Endodermal cell (in vitro differentiated cells): Measurements from ENCODE around the gene LRRC27. TPM values are rescaled to one million over a fixed set of nuclear protein-coding genes. Genes with fewer than 3 reads are reported as not detected.
"Not testable (repeated sequence)": the region's sequence is repeated elsewhere in the genome, so short reads cannot be mapped to it uniquely, and the experiment has no call there.

Experiments
- DNase-seq: peaks from one replicate; pipeline ENCODE4 v3.0.0-alpha.2; 2017
- H3K27ac ChIP-seq: 2 replicates; pipeline ENCODE4 v1.5.1; 2013; ENCODE audit warnings: mild to moderate bottlenecking, low read depth, low read length, moderate library complexity
- H3K27me3 ChIP-seq: 2 replicates; pipeline ENCODE4 v1.6.1; 2013; ENCODE audit warnings: mild to moderate bottlenecking, low read length, moderate library complexity; ENCODE audit not compliant: insufficient read depth, control insufficient read depth, poor library complexity, severe bottlenecking
- H3K36me3 ChIP-seq: 2 replicates; pipeline ENCODE4 v1.7.0; 2013; ENCODE audit warnings: mild to moderate bottlenecking, low read length, moderate library complexity; ENCODE audit not compliant: control insufficient read depth, insufficient read depth
- H3K4me1 ChIP-seq: one replicate; pipeline ENCODE4 v1.7.0; 2013; ENCODE audit warnings: low read length; ENCODE audit not compliant: control insufficient read depth, insufficient read depth
- H3K4me3 ChIP-seq: 2 replicates; pipeline ENCODE4 v1.5.1; 2013; ENCODE audit warnings: mild to moderate bottlenecking, low read length, moderate library complexity
- H3K9ac ChIP-seq: 2 replicates; pipeline ENCODE4 v1.6.1; 2013; ENCODE audit warnings: mild to moderate bottlenecking, low read length, moderate library complexity; ENCODE audit not compliant: poor library complexity, severe bottlenecking; ENCODE audit errors: extremely low read depth
- H3K9me3 ChIP-seq: 2 replicates; pipeline ENCODE4 v1.6.1; 2013; ENCODE audit warnings: mild to moderate bottlenecking, low read length, moderate library complexity; ENCODE audit not compliant: control insufficient read depth
- H3K27ac Mint-ChIP-seq: 2 replicates; pipeline ENCODE4 v1.8.0; 2020; ENCODE audit warnings: mixed read lengths
- H3K27me3 Mint-ChIP-seq: 2 replicates; pipeline ENCODE4 v1.8.0; 2021; ENCODE audit warnings: mild to moderate bottlenecking, mixed read lengths; ENCODE audit not compliant: insufficient read depth
- H3K36me3 Mint-ChIP-seq: 2 replicates; pipeline ENCODE4 v1.8.0; 2020; ENCODE audit warnings: low read depth, mixed read lengths
- H3K4me1 Mint-ChIP-seq: 2 replicates; pipeline ENCODE4 v1.8.0; 2020; ENCODE audit warnings: mixed read lengths
- H3K4me3 Mint-ChIP-seq: 2 replicates; pipeline ENCODE4 v1.8.0; 2020; ENCODE audit warnings: mild to moderate bottlenecking, moderate library complexity, mixed read lengths
- H3K9me3 Mint-ChIP-seq: 2 replicates; pipeline ENCODE4 v1.8.0; 2020; ENCODE audit warnings: mild to moderate bottlenecking, mixed read lengths
- CTCF ChIP-seq: fragments of 200-600 bp; sonication (generic); conservative IDR thresholded peaks from 2 replicates; pipeline ENCODE4 v1.5.0; 2021; ENCODE audit warnings: antibody characterized with exemption, mild to moderate bottlenecking
- WGBS, 2 experiments: methylation state at CpG; one replicate each; pipeline versions ENCODE4 v1.1.5 to v1.1.7; 2013; ENCODE audit warnings: missing lambda C conversion rate in 2 of 2, mixed read lengths in 1 of 2; ENCODE audit not compliant: insufficient coverage in 1 of 2, insufficient read length in 1 of 2; 5-methylcytosine and 5-hydroxymethylcytosine counted together
- total RNA-seq, 2 donors: library from RNA; stranded (reverse); fragmentation: NEBNext Ultra II Directional in 1 of 2; extraction: Animal tissue kit (Norgen Biotek cat#: 25700) in 1 of 2; gene quantifications; 2 replicates in 1 of 2; 3 replicates in 1 of 2; pipeline ENCODE4 v1.2.1, GENCODE V29; 2021

LRRC27 gene
- total RNA-seq, 2 donors from 2014 or later = 10.3 to 14.6 TPM

GRCh38 chr10:132313305-132313704 lies 18.7 kb upstream of the LRRC27 start:
- 92 to 94% methylated on average over 12 of the region's 12 CpGs for WGBS, 2 experiments
- H3K4me1 ChIP-seq = no peaks in the 10 kb centered on the region
- no peak for DNase-seq
- no peak for TF ChIP-seq CTCF
- peaks cover 16% of the 10 kb centered on the region for H3K9me3 Mint-ChIP-seq
- H3K27ac Mint-ChIP-seq = no peak overlapping the region
- H3K27me3 Mint-ChIP-seq = peaks cover 54% of the 10 kb centered on the region
- H3K4me3 ChIP-seq = no peak overlapping the region
- H3K36me3 ChIP-seq = no peaks in the 10 kb centered on the region
- no peak overlapping the region for H3K4me3 Mint-ChIP-seq
- no peaks in the 10 kb centered on the region for H3K4me1 Mint-ChIP-seq
- H3K27ac ChIP-seq = no peak overlapping the region
- H3K9me3 ChIP-seq = no peaks in the 10 kb centered on the region
- peaks cover 35% of the 10 kb centered on the region for H3K27me3 ChIP-seq
- no peaks in the 10 kb centered on the region for H3K36me3 Mint-ChIP-seq
- no peak overlapping the region for H3K9ac ChIP-seq

GRCh38 chr10:132313865-132314264 lies 18.1 kb upstream of the LRRC27 start:
- H3K4me1 Mint-ChIP-seq = no peaks in the 10 kb centered on the region
- peaks cover 16% of the 10 kb centered on the region for H3K9me3 Mint-ChIP-seq
- no peak overlapping the region for H3K4me3 Mint-ChIP-seq
- DNase-seq = no peak
- Histone ChIP-seq H3K9me3 (no peaks in the 10 kb centered on the region), H3K9ac (no peak overlapping the region), H3K27me3 (peaks cover 29% of the 10 kb centered on the region), H3K27ac (no peak overlapping the region), H3K4me1 (no peaks in the 10 kb centered on the region), H3K36me3 (no peaks in the 10 kb centered on the region), H3K4me3 (no peak overlapping the region)
- no peak overlapping the region for H3K27ac Mint-ChIP-seq
- 86 to 95% methylated on average over 1 to 6 of the region's 6 CpGs for WGBS, 2 experiments
- no peaks in the 10 kb centered on the region for H3K36me3 Mint-ChIP-seq
- TF ChIP-seq CTCF = no peak
- peaks cover 53% of the 10 kb centered on the region for H3K27me3 Mint-ChIP-seq

GRCh38 chr10:132314336-132314735 lies 17.7 kb upstream of the LRRC27 start:
- Histone ChIP-seq H3K4me1 (no peaks in the 10 kb centered on the region), H3K36me3 (no peaks in the 10 kb centered on the region), H3K4me3 (no peak overlapping the region), H3K9me3 (no peaks in the 10 kb centered on the region), H3K27me3 (peaks cover 25% of the 10 kb centered on the region), H3K9ac (no peak overlapping the region), H3K27ac (no peak overlapping the region)
- no peak overlapping the region for H3K27ac Mint-ChIP-seq
- H3K4me1 Mint-ChIP-seq = no peaks in the 10 kb centered on the region
- H3K36me3 Mint-ChIP-seq = no peaks in the 10 kb centered on the region
- no peak for TF ChIP-seq CTCF
- DNase-seq = no peak
- H3K4me3 Mint-ChIP-seq = no peak overlapping the region
- peaks cover 48% of the 10 kb centered on the region for H3K27me3 Mint-ChIP-seq
- H3K9me3 Mint-ChIP-seq = peaks cover 16% of the 10 kb centered on the region
- WGBS, 2 experiments = 80 to 94% methylated on average over 1 to 4 of the region's 4 CpGs

GRCh38 chr10:132314881-132315280 lies 17.1 kb upstream of the LRRC27 start:
- not testable (repeated sequence) for H3K36me3 ChIP-seq, H3K36me3 Mint-ChIP-seq, H3K4me1 ChIP-seq, H3K27ac Mint-ChIP-seq, H3K4me1 Mint-ChIP-seq, H3K9ac ChIP-seq, H3K9me3 ChIP-seq, DNase-seq, H3K27ac ChIP-seq, H3K4me3 Mint-ChIP-seq, H3K4me3 ChIP-seq
- peaks cover 43% of the 10 kb centered on the region for H3K27me3 Mint-ChIP-seq
- 81 to 92% methylated on average over 7 to 8 of the region's 8 CpGs for WGBS, 2 experiments
- H3K9me3 Mint-ChIP-seq = peaks cover 16% of the 10 kb centered on the region
- peaks cover 19% of the 10 kb centered on the region for H3K27me3 ChIP-seq
